ENCODE measurements around the gene C6orf62. TPM values are rescaled to one million over a fixed set of nuclear protein-coding genes. Genes with fewer than 3 reads are reported as not detected.

Gene C6orf62
- total and polyA plus RNA-seq, 8 donors: 33.7 to 85.6 (median 49.1) TPM

GRCh38 chr6:24660105-24660504, 58.8 kb downstream of the C6orf62 start:
- intact Hi-C loops (cut with DNase I): no loop called here
- TF ChIP-seq, protein P1, sequence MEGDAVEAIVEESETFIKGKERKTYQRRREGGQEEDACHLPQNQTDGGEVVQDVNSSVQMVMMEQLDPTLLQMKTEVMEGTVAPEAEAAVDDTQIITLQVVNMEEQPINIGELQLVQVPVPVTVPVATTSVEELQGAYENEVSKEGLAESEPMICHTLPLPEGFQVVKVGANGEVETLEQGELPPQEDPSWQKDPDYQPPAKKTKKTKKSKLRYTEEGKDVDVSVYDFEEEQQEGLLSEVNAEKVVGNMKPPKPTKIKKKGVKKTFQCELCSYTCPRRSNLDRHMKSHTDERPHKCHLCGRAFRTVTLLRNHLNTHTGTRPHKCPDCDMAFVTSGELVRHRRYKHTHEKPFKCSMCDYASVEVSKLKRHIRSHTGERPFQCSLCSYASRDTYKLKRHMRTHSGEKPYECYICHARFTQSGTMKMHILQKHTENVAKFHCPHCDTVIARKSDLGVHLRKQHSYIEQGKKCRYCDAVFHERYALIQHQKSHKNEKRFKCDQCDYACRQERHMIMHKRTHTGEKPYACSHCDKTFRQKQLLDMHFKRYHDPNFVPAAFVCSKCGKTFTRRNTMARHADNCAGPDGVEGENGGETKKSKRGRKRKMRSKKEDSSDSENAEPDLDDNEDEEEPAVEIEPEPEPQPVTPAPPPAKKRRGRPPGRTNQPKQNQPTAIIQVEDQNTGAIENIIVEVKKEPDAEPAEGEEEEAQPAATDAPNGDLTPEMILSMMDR (IDR thresholded peaks at IDR 0.05): no peak
- Histone ChIP-seq H3K9me3 (no peaks in the 10 kb centered on the region), H3K36me3 (peaks cover 0 to 3% (median 0%) of the 10 kb centered on the region in 3 donors), H3K27ac (no peak overlapping the region), H3K4me3 (no peak overlapping the region), H3K27me3 (no peaks in the 10 kb centered on the region), H3K4me1 (peaks cover 4 to 6% (median 6%) of the 10 kb centered on the region in 3 donors)
- no peak for ATAC-seq
- WGBS, 2 donors: 88 to 91% methylated on average over 2 of the region's 2 CpGs
- no peak for FAIRE-seq
- DNase-seq: no peak

GRCh38 chr6:24659561-24659960, 59.4 kb downstream of the C6orf62 start:
- peak overlapping the region in 1 of 4 donors; percentile 14 for H3K27ac ChIP-seq
- H3K4me1 ChIP-seq: peaks cover 0 to 6% (median 2%) of the 10 kb centered on the region in 3 donors
- peaks cover 0 to 3% (median under 1%) of the 10 kb centered on the region in 3 donors for H3K36me3 ChIP-seq
- H3K9me3 ChIP-seq: no peaks in the 10 kb centered on the region
- no peak for DNase-seq
- TF ChIP-seq, protein P1 (IDR thresholded peaks at IDR 0.05): no peak
- FAIRE-seq: no peak
- no peaks in the 10 kb centered on the region for H3K27me3 ChIP-seq
- ATAC-seq: peak in 1 of 4 donors; percentile 47
- 51 to 54% methylated on average over 1 of the region's 1 CpG for WGBS, 2 donors
- H3K4me3 ChIP-seq: no peak overlapping the region
- intact Hi-C loops (cut with DNase I): no loop called here

DNA sequence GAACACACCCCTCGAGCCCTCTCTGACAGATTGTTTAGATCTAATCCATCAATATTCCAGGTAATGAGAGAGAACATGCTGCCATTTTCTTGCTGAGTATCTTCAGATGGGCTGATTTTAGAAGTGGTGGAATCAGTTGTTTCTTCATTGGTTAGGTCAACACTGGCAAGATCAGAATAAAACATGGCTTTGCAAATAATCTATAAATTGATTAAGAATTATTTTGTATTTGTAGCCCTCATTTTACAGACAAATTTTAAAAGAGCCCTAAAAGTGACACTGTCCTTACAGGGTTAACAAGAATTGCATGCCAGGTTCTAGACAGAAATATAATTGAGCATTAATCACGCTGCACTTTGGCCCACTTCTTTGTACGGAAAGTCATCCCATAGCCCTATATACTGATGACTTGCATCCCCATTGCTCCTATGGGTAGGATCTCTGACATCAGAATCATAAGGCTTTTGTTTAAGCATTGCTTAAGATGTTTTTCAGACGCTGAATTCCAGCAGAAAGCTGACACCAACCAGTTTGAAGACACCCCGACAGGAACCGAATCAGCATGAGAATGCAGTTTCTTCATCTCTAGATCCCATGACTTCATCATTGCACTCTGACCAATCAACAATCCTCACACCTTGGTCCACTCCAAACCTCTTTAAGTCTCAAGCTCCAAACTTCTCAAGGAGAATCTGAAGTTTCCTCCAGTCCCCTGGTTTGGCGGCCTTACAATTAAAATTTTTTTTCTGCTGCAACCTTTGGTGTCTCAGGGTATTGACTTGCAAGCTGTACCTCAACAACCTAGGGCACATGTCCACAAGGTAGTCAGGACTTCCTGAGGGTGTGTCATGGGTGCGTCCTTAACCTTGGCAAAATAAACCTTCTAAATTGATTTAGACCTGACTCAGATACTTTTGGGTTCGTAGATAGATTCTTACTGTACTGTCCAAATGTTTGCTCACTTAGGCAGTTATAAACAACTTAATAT, 60.1 kb downstream of the C6orf62 start:
- no peak overlapping the region for H3K4me3 ChIP-seq
- no peaks in the 10 kb centered on the region for H3K9me3 ChIP-seq
- DNase-seq (no peak), ATAC-seq (peak in 3 of 4 donors; percentile 25 to 69 (median 40)), FAIRE-seq (no peak)
- WGBS, 2 donors: 67 to 76% methylated on average over 9 of the region's 9 CpGs
- no peak overlapping the region for H3K27ac ChIP-seq
- no peaks in the 10 kb centered on the region for H3K27me3 ChIP-seq
- intact Hi-C loops (cut with DNase I): no loop called here
- peaks cover 0 to 6% (median 4%) of the 10 kb centered on the region in 3 donors for H3K4me1 ChIP-seq
- peaks cover 0 to 7% (median 3%) of the 10 kb centered on the region in 3 donors for H3K36me3 ChIP-seq
- TF ChIP-seq, protein P1 (IDR thresholded peaks at IDR 0.05): no peak

GRCh38 chr6:24655215-24655614, 63.7 kb downstream of the C6orf62 start:
- Histone ChIP-seq H3K4me3 (no peak overlapping the region), H3K27ac (no peak overlapping the region), H3K27me3 (no peaks in the 10 kb centered on the region), H3K36me3 (peaks cover 0 to 15% (median 5%) of the 10 kb centered on the region in 3 donors), H3K9me3 (no peaks in the 10 kb centered on the region), H3K4me1 (peaks cover 0 to 6% (median 4%) of the 10 kb centered on the region in 3 donors)
- 85 to 90% methylated on average over 1 of the region's 1 CpG for WGBS, 2 donors
- intact Hi-C loops (cut with DNase I): no loop called here
- TF ChIP-seq, protein P1 (IDR thresholded peaks at IDR 0.05): no peak
- no peak for DNase-seq
- no peak for ATAC-seq
- no peak for FAIRE-seq

Other genes starting within 250 kb of the C6orf62 start
- 1 to 10 TPM in 3 of 6 donors, under 1 TPM in 3; 0.37 to 1.2 (median 1.0) TPM for gene GPLD1, start 229.6 kb downstream of the C6orf62 start, total RNA-seq
- under 1 TPM; 0.27 to 0.73 TPM for gene GPLD1, start 229.6 kb downstream of the C6orf62 start, polyA plus RNA-seq
- 1 to 10 TPM; 3.8 to 9.2 (median 6.1) TPM for gene ALDH5A1, start 224.2 kb downstream of the C6orf62 start, total RNA-seq
- gene ALDH5A1, start 224.2 kb downstream of the C6orf62 start, polyA plus RNA-seq: 1 to 10 TPM; 2.1 to 5.9 TPM
- 1 to 10 TPM in 3 of 6 donors, under 1 TPM in 3; 0.51 to 1.2 (median 0.95) TPM for gene KIAA0319, start 73.0 kb downstream of the C6orf62 start, total RNA-seq
- gene KIAA0319, start 73.0 kb downstream of the C6orf62 start, polyA plus RNA-seq: 1 to 10 TPM; 1.5 to 4.6 TPM
- gene TDP2, start 52.3 kb downstream of the C6orf62 start, total RNA-seq: 10 to 100 TPM; 14.7 to 26.9 (median 18.3) TPM
- 10 to 100 TPM; 21.6 to 41.9 TPM for gene TDP2, start 52.3 kb downstream of the C6orf62 start, polyA plus RNA-seq
- gene ACOT13, start 52.1 kb downstream of the C6orf62 start, total RNA-seq: 10 to 100 TPM in 3 of 6 donors, 1 to 10 TPM in 3; 7.1 to 11.6 (median 9.3) TPM
- gene ACOT13, start 52.1 kb downstream of the C6orf62 start, polyA plus RNA-seq: 10 to 100 TPM; 10.2 to 17.7 TPM
- 10 to 100 TPM; 36.5 to 69.4 (median 50.3) TPM for gene GMNN, start 55.8 kb upstream of the C6orf62 start, total RNA-seq
- 10 to 100 TPM; 44.4 to 57.0 TPM for gene GMNN, start 55.8 kb upstream of the C6orf62 start, polyA plus RNA-seq
- gene ARMH2, start 79.8 kb upstream of the C6orf62 start, total RNA-seq: not detected
- gene ARMH2, start 79.8 kb upstream of the C6orf62 start, polyA plus RNA-seq: not detected
- gene RIPOR2, start 216.8 kb upstream of the C6orf62 start, total RNA-seq: 1 to 10 TPM in 4 of 6 donors, under 1 TPM in 2; 0.28 to 3.7 (median 1.1) TPM
- under 1 TPM; 0.38 to 0.89 TPM for gene RIPOR2, start 216.8 kb upstream of the C6orf62 start, polyA plus RNA-seq